Activated naive CD8-positive, alpha-beta T cell (primary cell): ENCODE results near the gene PEAK3.

ENCODE experiments used
- H3K27ac Mint-ChIP-seq: one replicate; pipeline ENCODE4 v1.8.0; 2021; ENCODE audit warnings: mixed read lengths
- H3K27me3 Mint-ChIP-seq: one replicate; pipeline ENCODE4 v1.8.0; 2021; ENCODE audit warnings: mixed read lengths
- H3K36me3 Mint-ChIP-seq: one replicate; pipeline ENCODE4 v1.8.0; 2021; ENCODE audit warnings: mixed read lengths
- H3K4me1 Mint-ChIP-seq: one replicate; pipeline ENCODE4 v1.8.0; 2021; ENCODE audit warnings: low read depth, mixed read lengths
- H3K4me3 Mint-ChIP-seq: one replicate; pipeline ENCODE4 v1.8.0; 2021; ENCODE audit warnings: mild to moderate bottlenecking, mixed read lengths
- H3K9me3 Mint-ChIP-seq: one replicate; pipeline ENCODE4 v1.8.0; 2021; ENCODE audit warnings: low read depth, mixed read lengths

PEAK3 gene

DNA sequence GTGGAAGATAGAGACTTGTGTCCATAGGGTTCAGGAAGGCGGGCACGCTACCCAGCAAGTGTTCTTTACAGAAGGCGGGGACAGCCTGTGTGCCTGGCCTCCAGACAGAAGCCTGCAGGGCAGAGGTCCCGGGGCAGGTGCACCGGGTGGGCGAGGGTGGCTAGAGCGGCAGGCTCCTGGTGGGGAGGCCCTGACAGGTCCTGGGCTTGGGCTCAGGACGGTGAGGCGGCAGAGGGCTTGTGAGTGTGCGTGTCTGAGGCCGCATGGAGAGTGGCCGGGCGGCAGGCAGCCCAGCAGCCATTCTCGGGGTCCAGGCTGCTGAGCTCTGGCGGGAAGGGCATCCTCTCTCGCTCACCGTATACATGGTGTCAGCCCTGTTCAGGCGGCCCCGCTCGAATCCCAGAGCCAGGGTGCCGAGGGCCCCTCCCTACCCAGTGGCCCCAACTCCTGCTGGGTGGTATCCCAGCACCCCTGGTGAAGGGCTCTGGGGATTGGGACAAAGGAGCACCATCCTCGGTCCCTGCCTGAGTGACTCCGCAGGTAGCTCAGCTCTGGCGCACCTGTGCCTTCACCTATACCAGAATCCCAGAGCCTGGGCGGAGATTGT is 35.9 kb downstream of the PEAK3 start:
- Mint-ChIP-seq H3K4me3 (no peak overlapping the region), H3K4me1 (peaks cover 18% of the 10 kb centered on the region), H3K9me3 (no peaks in the 10 kb centered on the region), H3K27ac (no peak overlapping the region), H3K27me3 (no peaks in the 10 kb centered on the region), H3K36me3 (no peaks in the 10 kb centered on the region)

DNA sequence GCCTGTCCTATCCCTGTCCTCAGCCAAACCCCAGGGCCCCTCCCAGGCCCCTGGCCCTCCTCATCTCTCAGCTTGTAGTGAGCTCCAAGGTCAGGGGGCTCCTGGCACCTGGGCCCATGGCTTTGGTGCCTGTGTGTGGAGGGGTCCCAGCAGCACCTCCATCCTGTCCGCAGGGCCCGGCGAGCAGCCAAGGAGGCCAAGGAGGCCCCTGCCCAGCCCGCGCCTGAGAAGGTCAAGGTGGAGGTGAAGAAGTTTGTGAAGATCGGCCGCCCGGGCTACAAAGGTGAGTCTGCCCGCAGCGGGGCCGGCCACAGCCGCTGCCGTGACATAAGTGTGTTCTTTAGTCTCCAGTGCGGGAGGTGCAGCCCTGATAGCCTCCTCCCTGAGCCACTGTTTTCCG is 36.7 kb downstream of the PEAK3 start:
- H3K27me3 Mint-ChIP-seq = no peaks in the 10 kb centered on the region
- H3K4me1 Mint-ChIP-seq = peaks cover 27% of the 10 kb centered on the region
- H3K36me3 Mint-ChIP-seq = no peaks in the 10 kb centered on the region
- H3K9me3 Mint-ChIP-seq = no peaks in the 10 kb centered on the region
- no peak overlapping the region for H3K27ac Mint-ChIP-seq
- H3K4me3 Mint-ChIP-seq = no peak overlapping the region

DNA sequence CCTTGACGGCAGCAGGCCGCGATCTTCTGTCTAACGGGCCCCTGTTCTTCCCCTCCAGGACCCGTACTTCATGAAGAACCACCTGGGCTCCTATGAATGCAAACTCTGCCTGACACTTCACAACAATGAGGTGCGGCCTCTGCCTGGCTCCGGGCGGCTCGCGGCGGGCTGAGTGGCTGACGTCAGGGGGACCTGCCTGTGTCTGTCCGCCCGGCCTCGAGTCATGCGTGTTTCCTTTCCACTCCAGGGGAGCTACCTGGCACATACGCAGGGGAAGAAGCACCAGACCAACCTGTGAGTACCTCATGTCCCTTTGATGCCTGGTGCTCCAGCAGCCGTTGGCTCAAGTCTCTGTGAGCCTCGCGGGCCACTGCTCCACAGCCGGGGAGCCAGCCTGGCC is 37.5 kb downstream of the PEAK3 start:
- Mint-ChIP-seq H3K27ac (no peak overlapping the region), H3K4me3 (no peak overlapping the region), H3K9me3 (no peaks in the 10 kb centered on the region), H3K27me3 (no peaks in the 10 kb centered on the region), H3K36me3 (peaks cover 4% of the 10 kb centered on the region), H3K4me1 (peaks cover 31% of the 10 kb centered on the region)

DNA sequence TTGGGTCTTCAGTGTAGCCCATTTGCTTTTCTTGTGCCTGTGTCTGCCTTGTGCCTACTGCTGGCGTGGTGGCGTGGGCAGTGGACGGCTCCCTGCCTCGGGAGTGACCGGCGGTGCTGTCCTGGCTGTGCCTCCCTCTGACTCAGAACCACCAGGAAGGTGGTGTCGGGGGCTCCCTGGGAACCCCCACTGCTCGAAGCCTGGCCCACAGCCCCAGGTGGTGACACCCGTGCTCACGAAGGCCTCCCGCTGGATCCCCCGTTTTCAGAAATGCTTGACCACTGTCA is 37.9 kb downstream of the PEAK3 start:
- H3K27ac Mint-ChIP-seq = no peak overlapping the region
- peaks cover 35% of the 10 kb centered on the region for H3K4me1 Mint-ChIP-seq
- H3K9me3 Mint-ChIP-seq = no peaks in the 10 kb centered on the region
- H3K36me3 Mint-ChIP-seq = peaks cover 6% of the 10 kb centered on the region
- no peaks in the 10 kb centered on the region for H3K27me3 Mint-ChIP-seq
- no peak overlapping the region for H3K4me3 Mint-ChIP-seq

DNA sequence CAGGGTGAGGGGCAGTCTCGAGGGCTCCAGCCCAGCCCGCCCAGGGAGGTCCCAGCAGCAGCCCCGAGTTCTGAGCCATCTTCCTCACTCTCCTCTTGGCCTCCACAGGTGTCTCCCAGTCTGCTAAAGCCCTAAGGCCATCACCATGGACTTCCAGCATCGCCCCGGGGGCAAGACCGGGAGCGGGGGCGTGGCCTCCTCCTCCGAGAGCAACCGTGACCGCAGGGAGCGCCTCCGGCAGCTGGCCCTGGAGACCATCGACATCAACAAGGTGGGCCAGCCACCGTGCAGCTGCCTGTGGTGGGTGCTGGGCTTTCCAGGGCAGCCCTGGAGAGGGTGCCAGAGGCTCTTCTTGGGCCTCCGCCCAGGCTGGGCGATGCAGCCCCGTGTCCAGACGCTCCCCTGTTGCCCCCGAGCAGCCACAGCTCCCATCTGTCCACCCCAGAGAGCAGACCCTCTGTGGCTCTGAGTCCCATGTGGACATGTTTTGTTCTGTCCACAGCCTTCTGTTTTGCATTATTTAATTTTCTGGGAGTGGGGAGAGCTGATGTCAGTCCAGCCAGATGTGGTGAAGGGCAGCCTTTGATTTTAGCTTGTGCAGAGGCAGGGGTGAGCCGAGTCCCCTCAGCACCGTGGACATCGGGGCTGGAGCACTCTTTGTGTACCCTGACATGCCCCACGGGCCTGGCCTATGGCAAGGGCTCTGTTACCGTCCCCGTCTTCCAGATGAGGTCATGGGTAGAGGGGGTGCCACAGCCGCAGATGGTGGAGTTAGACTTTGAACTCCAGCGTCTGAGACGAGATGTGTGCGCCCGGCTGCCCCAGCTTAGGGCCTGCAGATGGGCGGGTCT is 38.5 kb downstream of the PEAK3 start:
- Mint-ChIP-seq H3K9me3 (no peaks in the 10 kb centered on the region), H3K4me1 (peaks cover 41% of the 10 kb centered on the region), H3K27me3 (no peaks in the 10 kb centered on the region), H3K27ac (no peak overlapping the region), H3K4me3 (no peak overlapping the region), H3K36me3 (peaks cover 7% of the 10 kb centered on the region)

DNA sequence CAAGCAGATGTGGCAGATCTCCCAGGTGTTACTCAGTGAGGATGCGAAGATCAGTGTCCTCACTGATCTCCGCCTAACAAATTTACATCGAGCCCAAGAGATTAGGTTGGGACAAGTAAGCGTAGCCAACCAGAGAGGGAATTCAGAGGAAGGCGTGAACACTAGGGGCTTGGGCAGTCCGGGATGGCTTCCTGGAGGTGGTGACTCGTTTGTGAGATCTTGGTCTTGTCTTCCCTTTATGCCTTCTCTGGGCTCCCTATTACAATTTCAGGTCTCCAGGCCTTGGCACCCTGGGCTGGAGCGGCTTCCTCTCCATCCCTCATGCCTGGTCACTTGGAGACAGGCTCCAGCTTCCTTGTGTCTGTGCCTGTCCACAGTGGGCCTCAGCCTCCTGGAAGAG is 39.2 kb downstream of the PEAK3 start:
- peaks cover 10% of the 10 kb centered on the region for H3K36me3 Mint-ChIP-seq

DNA sequence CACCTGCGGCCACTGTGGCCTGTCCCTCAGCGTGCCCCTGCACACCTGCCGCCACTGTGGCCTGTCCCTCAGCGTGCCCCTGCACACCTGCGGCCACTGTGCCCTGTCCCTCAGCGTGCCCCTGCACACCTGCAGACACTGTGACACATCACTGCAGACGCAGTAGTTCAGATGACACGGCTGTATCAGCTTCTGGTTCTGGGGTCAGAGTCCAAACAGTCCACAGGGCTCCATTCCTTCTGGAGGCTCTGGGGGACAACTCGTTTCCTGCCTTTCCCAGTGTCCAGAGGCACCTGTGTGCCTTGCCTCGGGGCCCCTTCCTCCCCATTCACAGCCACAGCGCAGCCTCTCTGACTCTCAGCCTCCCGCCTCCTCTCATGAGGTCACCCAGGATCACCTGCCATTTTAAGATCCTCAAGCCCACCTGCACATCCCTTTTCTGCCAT is 39.9 kb downstream of the PEAK3 start:
- peaks cover 52% of the 10 kb centered on the region for H3K4me1 Mint-ChIP-seq
- peaks cover 10% of the 10 kb centered on the region for H3K36me3 Mint-ChIP-seq
- no peaks in the 10 kb centered on the region for H3K27me3 Mint-ChIP-seq
- H3K9me3 Mint-ChIP-seq = no peaks in the 10 kb centered on the region
- H3K27ac Mint-ChIP-seq = no peak overlapping the region
- H3K4me3 Mint-ChIP-seq = peak overlapping the region; percentile 38

More for the DNA sequence above, 39.2 kb downstream of the PEAK3 start:
- Mint-ChIP-seq H3K27me3 (no peaks in the 10 kb centered on the region), H3K9me3 (no peaks in the 10 kb centered on the region), H3K27ac (no peak overlapping the region), H3K4me3 (no peak overlapping the region), H3K4me1 (peaks cover 47% of the 10 kb centered on the region)

DNA sequence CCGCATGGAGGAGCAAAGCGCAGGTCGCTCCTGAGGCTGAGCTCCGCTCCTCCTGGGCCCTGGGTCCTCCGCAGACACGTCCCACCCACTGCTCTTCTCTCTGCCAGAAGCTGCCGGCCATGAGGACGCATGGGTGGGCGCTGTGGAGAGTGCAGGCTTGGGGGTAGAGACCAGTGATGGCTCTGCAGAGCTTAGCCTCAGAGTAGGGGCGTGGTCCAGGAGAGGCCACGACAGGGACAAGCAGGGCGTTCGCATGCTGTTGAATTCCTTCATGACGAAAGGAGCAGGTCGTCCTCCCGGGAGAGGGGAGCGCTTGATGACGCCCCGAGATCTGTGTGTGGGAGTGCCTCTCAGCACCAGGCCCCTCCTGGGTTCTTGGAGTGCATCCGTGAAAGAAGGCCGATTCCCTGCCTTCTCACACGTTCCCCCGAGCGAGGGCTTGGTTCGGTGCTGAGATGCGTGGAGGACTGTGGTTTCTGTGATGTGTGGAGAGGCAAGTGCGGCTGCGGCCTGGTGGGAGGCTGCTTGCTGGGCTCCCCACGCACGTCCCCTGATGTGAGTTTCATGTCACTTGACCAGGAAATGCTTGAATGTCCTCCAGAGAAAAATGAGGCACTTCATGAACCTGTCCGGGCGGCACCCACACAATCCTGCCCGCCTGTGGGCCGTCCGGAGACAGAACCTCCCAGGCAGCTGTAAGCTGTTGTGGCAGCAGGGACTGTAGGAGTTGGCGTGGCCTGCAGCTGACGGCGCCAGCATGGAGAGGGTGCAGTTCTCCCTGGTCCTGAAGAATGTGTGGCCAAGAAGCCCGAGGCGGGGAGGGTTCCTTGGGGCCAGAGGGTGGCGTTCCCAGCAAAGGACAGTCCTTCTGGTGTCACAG is 40.9 kb downstream of the PEAK3 start:
- peaks cover 12% of the 10 kb centered on the region for H3K36me3 Mint-ChIP-seq
- no peaks in the 10 kb centered on the region for H3K9me3 Mint-ChIP-seq
- H3K27me3 Mint-ChIP-seq = no peaks in the 10 kb centered on the region

DNA sequence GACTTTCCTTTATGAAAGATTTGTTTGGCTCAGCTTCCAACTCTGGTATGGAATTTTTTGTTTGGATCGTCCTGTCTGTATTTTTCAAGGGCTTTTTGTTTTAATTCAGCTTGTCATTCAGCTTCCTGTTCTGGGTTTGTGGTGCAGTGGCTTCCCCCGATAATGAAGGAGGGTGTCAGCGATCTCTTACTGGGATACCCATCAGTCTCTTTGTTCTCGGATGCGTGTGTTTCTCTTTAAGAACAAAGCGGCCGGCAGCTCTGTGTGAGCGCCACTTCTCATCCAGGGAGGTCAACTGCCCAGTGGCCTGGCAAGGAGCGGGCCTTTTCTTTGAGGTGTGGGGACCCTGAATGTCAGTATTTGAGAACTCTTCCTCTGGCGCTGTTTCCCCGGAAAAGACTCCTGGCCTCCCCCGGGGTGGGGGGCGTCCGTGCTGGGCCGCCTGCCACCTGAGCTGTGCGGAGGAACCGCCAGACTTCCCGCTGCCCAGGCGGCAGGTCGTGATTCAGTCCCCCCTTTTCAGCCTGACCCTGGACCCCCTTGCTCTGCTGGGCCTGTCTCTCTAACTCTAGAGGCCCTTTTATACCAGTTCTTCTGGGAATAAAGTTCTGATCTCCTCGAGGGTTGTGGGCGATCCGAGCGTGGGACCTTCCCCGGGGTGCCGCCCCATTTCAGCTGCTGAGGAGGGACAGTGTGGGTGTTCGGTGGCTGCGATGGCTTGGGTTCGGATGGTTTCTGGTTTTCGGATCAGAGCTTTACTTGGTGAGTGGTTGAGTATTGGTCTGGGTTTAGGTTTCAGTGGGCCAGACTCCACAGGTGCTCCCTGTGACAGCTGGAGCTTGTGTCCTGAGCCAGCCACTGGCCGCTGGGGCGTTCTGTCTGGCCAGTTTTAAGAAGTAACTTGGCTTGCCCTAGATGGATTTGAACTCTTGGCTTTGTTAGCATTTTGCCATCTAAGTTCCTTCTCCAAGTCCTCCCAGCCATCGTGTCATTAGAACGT is 41.9 kb downstream of the PEAK3 start:
- no peaks in the 10 kb centered on the region for H3K9me3 Mint-ChIP-seq
- peaks cover 12% of the 10 kb centered on the region for H3K36me3 Mint-ChIP-seq
- H3K27ac Mint-ChIP-seq = peak overlapping the region; percentile 93
- peak overlapping the region; percentile 99 for H3K4me3 Mint-ChIP-seq
- H3K4me1 Mint-ChIP-seq = peaks cover 59% of the 10 kb centered on the region
- no peaks in the 10 kb centered on the region for H3K27me3 Mint-ChIP-seq

More for the DNA sequence above, 40.9 kb downstream of the PEAK3 start:
- peaks cover 57% of the 10 kb centered on the region for H3K4me1 Mint-ChIP-seq
- H3K27ac Mint-ChIP-seq = peak overlapping the region; percentile 58
- H3K4me3 Mint-ChIP-seq = peak overlapping the region; percentile 99

DNA sequence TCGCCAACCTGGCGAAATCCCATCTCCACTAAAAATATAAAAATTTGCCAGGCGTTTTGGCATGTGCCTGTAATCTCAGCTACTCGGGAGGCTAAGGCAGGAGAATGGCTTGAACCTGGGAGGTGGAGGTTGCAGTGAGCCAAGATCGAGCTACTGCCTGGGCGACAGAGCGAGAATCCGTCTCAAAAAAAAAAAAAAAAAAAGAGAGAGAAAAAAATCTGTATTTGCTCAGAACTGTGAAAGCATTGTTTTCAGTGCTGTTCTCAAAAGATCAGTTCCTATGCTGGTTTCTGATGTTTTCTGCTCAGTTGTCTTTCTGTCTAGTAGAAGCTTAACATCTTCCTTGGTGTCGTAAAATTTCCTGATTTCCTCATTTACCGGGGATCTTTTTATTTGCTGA is 42.8 kb downstream of the PEAK3 start:
- Mint-ChIP-seq H3K27ac (peak overlapping the region; percentile 93), H3K4me3 (peak overlapping the region; percentile 99), H3K4me1 (peaks cover 65% of the 10 kb centered on the region), H3K27me3 (no peaks in the 10 kb centered on the region), H3K9me3 (no peaks in the 10 kb centered on the region), H3K36me3 (peaks cover 12% of the 10 kb centered on the region)

DNA sequence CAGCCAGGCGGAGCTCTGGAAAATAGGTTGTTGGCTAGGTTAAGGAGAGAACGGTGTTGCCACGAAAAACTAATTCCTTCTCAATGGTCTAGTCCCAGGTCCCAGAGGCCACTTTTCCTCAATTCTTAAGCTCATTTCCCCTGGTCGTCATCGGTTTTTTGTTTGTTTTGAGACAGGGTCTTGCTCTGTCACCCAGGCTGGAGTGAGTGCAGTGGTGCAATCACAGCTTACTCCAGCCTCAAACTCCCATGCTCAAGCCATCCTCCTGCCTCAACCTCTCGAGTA is 44.2 kb downstream of the PEAK3 start:
- Mint-ChIP-seq H3K4me1 (peaks cover 68% of the 10 kb centered on the region), H3K27ac (peak overlapping the region; percentile 93), H3K4me3 (peak overlapping the region; percentile 99), H3K9me3 (no peaks in the 10 kb centered on the region), H3K27me3 (no peaks in the 10 kb centered on the region), H3K36me3 (peaks cover 12% of the 10 kb centered on the region)

DNA sequence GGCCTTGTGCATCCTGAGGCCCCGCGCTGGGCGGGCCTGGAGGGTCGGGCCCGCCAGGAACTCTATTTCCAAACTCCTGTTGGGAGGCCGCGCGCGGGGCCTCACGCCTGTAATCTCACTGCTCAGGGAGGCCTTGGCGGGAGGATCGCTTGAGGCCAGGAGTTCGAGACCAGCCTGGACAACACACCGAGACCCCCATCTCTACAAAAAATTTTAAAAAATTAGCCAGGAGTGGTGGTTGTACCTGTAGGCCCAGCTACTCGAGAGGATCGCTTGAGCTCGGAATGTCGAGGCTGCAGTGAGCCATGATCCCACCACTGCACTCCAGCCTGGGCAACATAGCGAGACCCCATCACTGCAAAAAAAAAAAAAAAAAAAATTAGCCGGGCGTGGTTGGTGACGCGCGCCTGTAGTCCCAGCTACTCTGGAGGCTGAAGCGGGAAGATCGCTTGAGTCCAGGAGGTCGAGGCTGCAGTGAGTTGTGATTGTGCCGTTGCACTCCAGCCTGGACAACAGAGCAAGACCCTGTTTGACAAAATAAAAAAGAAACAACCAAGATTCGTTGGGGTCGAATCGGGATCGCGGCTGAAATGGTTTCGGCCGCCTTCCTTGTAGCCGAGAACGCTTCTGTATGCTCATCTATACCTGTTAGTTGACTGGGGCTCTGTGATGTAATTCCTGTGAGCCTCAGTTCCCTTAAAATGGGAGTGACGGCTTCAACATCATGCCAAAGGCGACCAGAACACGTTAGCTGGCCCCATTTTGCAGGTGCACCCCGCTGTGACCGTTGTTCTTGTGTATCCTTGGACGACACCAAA is 44.7 kb downstream of the PEAK3 start:
- no peaks in the 10 kb centered on the region for H3K27me3 Mint-ChIP-seq
- H3K4me1 Mint-ChIP-seq = peaks cover 62% of the 10 kb centered on the region
- H3K4me3 Mint-ChIP-seq = peak overlapping the region; percentile 99
- peak overlapping the region; percentile 92 for H3K27ac Mint-ChIP-seq
- H3K9me3 Mint-ChIP-seq = no peaks in the 10 kb centered on the region
- peaks cover 12% of the 10 kb centered on the region for H3K36me3 Mint-ChIP-seq

DNA sequence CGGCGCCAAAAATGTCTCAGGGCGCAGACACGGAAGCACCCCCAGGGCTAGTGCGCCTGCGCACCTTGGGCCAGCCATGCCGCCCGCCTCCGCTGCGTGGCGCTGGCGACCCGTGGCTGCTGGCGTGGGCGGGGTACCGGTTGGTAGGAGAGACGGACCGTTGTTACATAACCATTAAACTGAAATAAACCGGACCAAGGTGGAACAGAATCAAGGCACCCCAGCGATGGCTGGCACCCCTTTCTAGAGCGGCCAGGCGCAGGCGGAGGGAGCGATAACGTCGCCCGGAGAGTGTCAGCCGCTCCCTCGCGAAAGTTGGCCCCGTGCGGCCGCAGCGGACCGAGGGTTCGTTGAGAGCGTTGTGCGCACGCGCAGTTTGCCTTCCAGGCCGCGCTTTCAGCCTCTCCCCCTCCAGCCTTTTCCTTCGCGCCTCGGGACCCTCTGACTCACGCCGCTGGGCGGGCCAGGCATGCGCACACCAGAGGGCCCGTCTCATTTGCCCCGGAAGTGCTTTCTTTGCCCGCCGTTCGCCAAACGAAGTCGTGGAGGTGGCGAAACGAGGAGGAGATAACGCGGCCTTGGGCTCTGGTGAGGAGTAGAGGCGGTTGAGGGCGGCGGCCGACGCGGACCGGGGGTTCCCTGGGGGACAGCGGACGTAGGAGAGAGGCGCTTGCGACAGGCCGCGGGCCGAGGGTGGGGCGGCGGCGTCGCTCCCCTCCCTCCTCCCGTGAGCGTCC is 45.5 kb downstream of the PEAK3 start, which contains the start of the genes PLEKHJ1 and SF3A2:
Gene PLEKHJ1, minus strand, starts transcription at position 16 of the 737 bp plus-strand sequence. CDS start 81 bp downstream, outside the sequence.
Gene SF3A2, plus strand, starts transcription at position 511 of the 737 bp plus-strand sequence. CDS start 6,595 bp downstream, outside the sequence.
- H3K4me3 Mint-ChIP-seq = peak within 1 kb of the TSS; percentile 99
- H3K27me3 Mint-ChIP-seq = no peaks in the 10 kb centered on the region
- peaks cover 57% of the 10 kb centered on the region for H3K4me1 Mint-ChIP-seq
- no peaks in the 10 kb centered on the region for H3K9me3 Mint-ChIP-seq
- H3K27ac Mint-ChIP-seq = peak within 1 kb of the TSS; percentile 99
- peaks cover 12% of the 10 kb centered on the region for H3K36me3 Mint-ChIP-seq
